H1 (cell line): ENCODE data around the gene NT5C1A. TPM values are rescaled to one million over a fixed set of nuclear protein-coding genes. Genes with fewer than 3 reads are reported as not detected.

Source experiments
- BACH1 ChIP-seq: IDR thresholded peaks from 2 replicates; pipeline ENCODE4 v1.6.1; 2012; ENCODE audit warnings: low read length, improper control_type of control experiment
- GABPA ChIP-seq: IDR thresholded peaks from 2 replicates; pipeline ENCODE4 v1.6.1; 2011; ENCODE audit warnings: mild to moderate bottlenecking, low read length, moderate library complexity, borderline replicate concordance; ENCODE audit not compliant: insufficient read depth
- KDM5A ChIP-seq: fragments of 200-600 bp; IDR thresholded peaks from 2 replicates; pipeline ENCODE4 v1.7.1; 2012; ENCODE audit warnings: mild to moderate bottlenecking, low read length, inconsistent platforms, mixed read lengths
- RBBP5 ChIP-seq: IDR thresholded peaks from 2 replicates; pipeline ENCODE4 v1.7.1; 2012; ENCODE audit warnings: low read depth, mild to moderate bottlenecking, inconsistent platforms, low read length, moderate library complexity, borderline replicate concordance
- SP4 ChIP-seq: IDR thresholded peaks from 2 replicates; pipeline ENCODE4 v1.6.1; 2012; ENCODE audit warnings: low read length, inconsistent platforms
- TBP ChIP-seq: IDR thresholded peaks from 2 replicates; pipeline ENCODE4 v1.6.1; 2011; ENCODE audit warnings: low read depth, low read length, improper control_type of control experiment
- polyA plus RNA-seq, 7 experiments: library from polyadenylated mRNA; depleted of rRNA in 3 of 7; stranded (reverse) in 5 of 7; unstranded in 2 of 7; fragments of >200 nt in 5 of 7; fragments of 200-250 nt in 2 of 7; gene quantifications; 1 replicate in 5 of 7; 2 replicates in 1 of 7; 4 replicates in 1 of 7; pipeline versions ENCODE4 v1.2.1 to v1.2.3, GENCODE V29; 2011 to 2013; ENCODE audit warnings: missing spikeins in 2 of 7, mixed read lengths in 2 of 7
- total RNA-seq: library from RNA; stranded (reverse); fragmentation: NEBNext Ultra II Directional; extraction: Animal tissue kit (Norgen Biotek cat#: 25700); gene quantifications from 2 replicates; pipeline ENCODE4 v1.2.1, GENCODE V29; 2021

NT5C1A gene
- total and polyA plus RNA-seq, 2 of the 8 experiments (the other 6 are each of a cell fraction or from before 2014, with no cell fraction given) = not detected

- TF ChIP-seq RBBP5 (no peak), SP4 (no peak), KDM5A (no peak), BACH1 (no peak), TBP (no peak), GABPA (no peak)
Observed at GRCh38 chr1:39628807-39629350, 43.0 kb downstream of the NT5C1A start (continued).
